ENCODE data around the gene WDR81. TPM values are rescaled to one million over a fixed set of nuclear protein-coding genes. Genes with fewer than 3 reads are reported as not detected.
"Not testable (repeated sequence)": the region's sequence is repeated elsewhere in the genome, so short reads cannot be mapped to it uniquely, and the experiment has no call there.

WDR81 gene
- total RNA-seq, 1 experiment from 2014 or later, result 2.9 TPM

- in situ Hi-C loops (cut with HindIII; ENCODE audit: low pct_unique_long_range_greater_than_20kb, low sequenced_read_pairs), result no loop called here
- no peak for DNase-seq (ENCODE audit: low read depth)
These were observed 2.2 kb downstream of the WDR81 start for GRCh38 chr17:1726626-1727257.

GRCh38 chr17:1727258-1727789 is 2.8 kb downstream of the WDR81 start:
- in situ Hi-C loops (cut with HindIII; ENCODE audit: low pct_unique_long_range_greater_than_20kb, low sequenced_read_pairs), result no loop called here

GRCh38 chr17:1727876-1728630 is 3.5 kb downstream of the WDR81 start:
- no peak for DNase-seq (ENCODE audit: low read depth)
- in situ Hi-C loops (cut with HindIII; ENCODE audit: low pct_unique_long_range_greater_than_20kb, low sequenced_read_pairs), result no loop called here

More at GRCh38 chr17:1727258-1727789, 2.8 kb downstream of the WDR81 start:
- DNase-seq (ENCODE audit: low read depth), result no peak

GRCh38 chr17:1729966-1730325 is 5.4 kb downstream of the WDR81 start:
- DNase-seq (ENCODE audit: low read depth), result no peak
- in situ Hi-C loops (cut with HindIII; ENCODE audit: low pct_unique_long_range_greater_than_20kb, low sequenced_read_pairs), result no loop called here

GRCh38 chr17:1730326-1731193 is 6.1 kb downstream of the WDR81 start:
- in situ Hi-C loops (cut with HindIII; ENCODE audit: low pct_unique_long_range_greater_than_20kb, low sequenced_read_pairs), result no loop called here
- peak; percentile 46 for DNase-seq (ENCODE audit: low read depth)

GRCh38 chr17:1731194-1731506 is 6.6 kb downstream of the WDR81 start:
- no peak for DNase-seq (ENCODE audit: low read depth)
- in situ Hi-C loops (cut with HindIII; ENCODE audit: low pct_unique_long_range_greater_than_20kb, low sequenced_read_pairs), result no loop called here

- in situ Hi-C loops (cut with HindIII; ENCODE audit: low pct_unique_long_range_greater_than_20kb, low sequenced_read_pairs), result no loop called here
- no peak for DNase-seq (ENCODE audit: low read depth)
These were observed 7.8 kb downstream of the WDR81 start for GRCh38 chr17:1732241-1732832.

GRCh38 chr17:1732833-1733321 is 8.4 kb downstream of the WDR81 start:
- no peak for DNase-seq (ENCODE audit: low read depth)
- in situ Hi-C loops (cut with HindIII; ENCODE audit: low pct_unique_long_range_greater_than_20kb, low sequenced_read_pairs), result no loop called here

- no peak for DNase-seq (ENCODE audit: low read depth)
- in situ Hi-C loops (cut with HindIII; ENCODE audit: low pct_unique_long_range_greater_than_20kb, low sequenced_read_pairs), result no loop called here
These were observed 9.3 kb downstream of the WDR81 start for GRCh38 chr17:1733759-1734158.

- in situ Hi-C loops (cut with HindIII; ENCODE audit: low pct_unique_long_range_greater_than_20kb, low sequenced_read_pairs), result no loop called here
- no peak for DNase-seq (ENCODE audit: low read depth)
These were observed 10.9 kb downstream of the WDR81 start for GRCh38 chr17:1735418-1735817.

- in situ Hi-C loops (cut with HindIII; ENCODE audit: low pct_unique_long_range_greater_than_20kb, low sequenced_read_pairs), result no loop called here
- no peak for DNase-seq (ENCODE audit: low read depth)
These were observed 11.4 kb downstream of the WDR81 start for GRCh38 chr17:1735834-1736347.

- in situ Hi-C loops (cut with HindIII; ENCODE audit: low pct_unique_long_range_greater_than_20kb, low sequenced_read_pairs), result no loop called here
- peak; percentile 58 for DNase-seq (ENCODE audit: low read depth)
These were observed 12.1 kb downstream of the WDR81 start for GRCh38 chr17:1736348-1737281.

GRCh38 chr17:1737531-1738291 is 13.2 kb downstream of the WDR81 start:
- DNase-seq (ENCODE audit: low read depth), result no peak
- in situ Hi-C loops (cut with HindIII; ENCODE audit: low pct_unique_long_range_greater_than_20kb, low sequenced_read_pairs), result no loop called here

GRCh38 chr17:1741899-1742298 is 17.4 kb downstream of the WDR81 start:
- DNase-seq (ENCODE audit: low read depth); in situ Hi-C loops (cut with HindIII; ENCODE audit: low pct_unique_long_range_greater_than_20kb, low sequenced_read_pairs): not testable (repeated sequence)

GRCh38 chr17:1742371-1743087 is 18.0 kb downstream of the WDR81 start, which contains the start of gene SERPINF2:
Gene SERPINF2 (plus strand): TSS chr17:1742871. CDS start chr17:1744996, 2,125 bp downstream.
- peak; percentile 13 for DNase-seq (ENCODE audit: low read depth)
- in situ Hi-C loops (cut with HindIII; ENCODE audit: low pct_unique_long_range_greater_than_20kb, low sequenced_read_pairs), result no loop called here

- DNase-seq (ENCODE audit: low read depth), result no peak
- in situ Hi-C loops (cut with HindIII; ENCODE audit: low pct_unique_long_range_greater_than_20kb, low sequenced_read_pairs), result no loop called here
These were observed 18.6 kb downstream of the WDR81 start for GRCh38 chr17:1743088-1743439.
